ENCODE results near the gene POLR3E.
A peak's percentile ranks its signal among the peaks of the same experiment; 100 is the strongest.

Gene POLR3E

DNA sequence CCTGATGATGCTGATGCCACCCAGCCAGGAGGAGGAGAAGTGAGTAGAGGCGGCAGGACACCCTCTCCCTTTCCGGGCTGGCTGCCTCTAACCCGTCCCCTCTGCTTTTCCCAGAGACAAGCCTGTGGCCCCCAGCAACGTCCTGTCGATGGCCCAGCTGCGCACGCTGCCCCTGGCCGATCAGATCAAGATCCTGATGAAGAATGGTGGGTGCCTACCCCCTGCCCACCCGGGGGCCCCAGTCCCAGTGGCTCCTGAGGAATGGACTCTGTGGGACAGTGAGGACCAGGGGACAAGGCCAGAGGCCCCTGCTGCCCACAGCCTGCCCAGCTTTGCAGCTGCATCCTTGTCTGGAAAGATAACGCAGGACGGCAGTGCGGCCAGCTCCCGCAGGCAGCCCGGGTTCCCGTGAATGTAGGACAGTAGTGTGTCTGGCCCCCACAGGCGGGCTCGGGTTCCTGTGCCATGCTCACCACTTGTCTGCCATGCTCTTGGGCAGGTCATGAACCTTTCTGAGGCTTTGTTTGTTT lies 19.9 kb downstream of the POLR3E start:
- no peak for TF ChIP-seq CTCF (IDR thresholded peaks at IDR 0.05; ENCODE audit: low read length, missing control alignments)
- DNase-seq (ENCODE audit: low read depth) = no peak
- no peak overlapping the region for H3K4me3 ChIP-seq (replicated peaks; ENCODE audit: low read depth, low read length)

GRCh38 chr16:22317625-22318024 lies 20.4 kb downstream of the POLR3E start:
- no peak for DNase-seq (ENCODE audit: low read depth)
- H3K4me3 ChIP-seq (replicated peaks; ENCODE audit: low read depth, low read length) = no peak overlapping the region
- no peak for TF ChIP-seq CTCF (IDR thresholded peaks at IDR 0.05; ENCODE audit: low read length, missing control alignments)

- no peak overlapping the region for H3K4me3 ChIP-seq (replicated peaks; ENCODE audit: low read depth, low read length)
- peak; percentile 48 for DNase-seq (ENCODE audit: low read depth)
- TF ChIP-seq CTCF (IDR thresholded peaks at IDR 0.05; ENCODE audit: low read length, missing control alignments) = peak; percentile 60
These were observed 21.6 kb downstream of the POLR3E start for GRCh38 chr16:22318690-22319358.

DNA sequence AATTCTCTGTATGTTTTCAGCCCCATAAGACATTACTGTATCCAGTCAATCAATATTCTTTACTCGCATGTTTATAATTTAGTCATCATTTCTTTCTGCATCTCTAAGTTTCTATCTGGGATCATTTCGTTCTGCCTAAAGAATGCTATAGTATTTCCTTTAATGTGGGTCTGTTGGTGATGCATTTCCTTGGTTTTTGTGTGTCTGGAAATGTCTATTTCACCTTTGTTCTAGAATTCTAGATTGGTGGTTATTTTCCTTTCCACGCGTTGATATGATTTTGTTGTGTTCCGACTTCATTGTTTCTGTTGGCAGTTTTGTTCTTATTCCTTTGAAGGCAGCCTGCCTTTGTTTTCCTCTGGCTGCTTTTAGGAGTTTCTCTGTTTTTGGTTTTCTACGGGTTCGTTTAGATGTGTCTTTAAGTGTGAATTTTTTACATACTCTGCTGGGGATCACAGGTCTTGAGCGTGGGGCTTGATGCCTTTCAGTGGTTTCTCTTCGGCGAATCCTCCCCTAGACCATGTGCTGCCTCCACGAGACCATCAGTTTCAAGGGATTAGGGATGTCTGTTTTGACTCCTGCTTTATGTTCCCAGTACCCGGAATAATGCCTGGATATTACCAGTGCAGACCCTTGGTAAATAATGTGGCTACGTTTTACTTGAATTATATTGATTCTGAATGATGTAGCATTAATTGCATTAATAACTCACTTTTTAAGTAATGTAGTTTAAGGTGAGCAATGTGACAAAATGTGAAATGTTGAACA lies 23.5 kb downstream of the POLR3E start:
- H3K4me3 ChIP-seq (replicated peaks; ENCODE audit: low read depth, low read length) = no peak overlapping the region
- no peak for TF ChIP-seq CTCF (IDR thresholded peaks at IDR 0.05; ENCODE audit: low read length, missing control alignments)
- DNase-seq (ENCODE audit: low read depth) = no peak

DNA sequence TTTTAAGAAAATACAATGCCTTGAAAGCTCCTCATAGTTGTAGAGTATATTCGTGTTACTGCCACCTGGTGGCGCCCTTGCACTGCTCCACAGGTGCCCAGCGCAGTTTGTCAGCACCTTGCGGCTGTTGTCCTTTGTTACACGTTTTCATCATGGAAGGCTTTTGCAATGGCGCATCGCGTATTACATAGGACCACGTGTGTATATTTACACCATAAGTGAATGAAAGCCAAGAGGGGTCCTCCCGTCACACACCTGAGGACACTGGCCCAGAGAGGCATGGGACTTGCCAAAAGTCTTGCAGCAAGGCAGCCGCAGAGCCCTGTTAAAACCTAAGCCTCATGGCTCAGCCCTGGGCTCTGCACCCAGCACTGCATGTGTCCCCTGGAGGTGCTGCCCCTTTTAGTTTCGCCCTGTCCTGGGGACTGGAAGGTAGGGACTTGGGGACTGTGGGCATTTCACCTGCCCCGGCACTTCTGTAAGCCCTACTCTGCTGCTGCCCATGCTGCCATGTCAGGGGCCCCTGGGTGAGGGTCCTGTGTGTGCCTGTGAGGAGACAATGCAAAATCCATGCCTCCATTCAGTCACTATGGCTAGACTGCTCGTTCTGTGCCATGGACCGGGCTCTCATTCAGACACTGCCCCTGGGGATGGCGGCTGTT lies 24.3 kb downstream of the POLR3E start:
- DNase-seq (ENCODE audit: low read depth) = peak; percentile 84
- no peak overlapping the region for H3K4me3 ChIP-seq (replicated peaks; ENCODE audit: low read depth, low read length)
- peak; percentile 84 for TF ChIP-seq CTCF (IDR thresholded peaks at IDR 0.05; ENCODE audit: low read length, missing control alignments)

DNA sequence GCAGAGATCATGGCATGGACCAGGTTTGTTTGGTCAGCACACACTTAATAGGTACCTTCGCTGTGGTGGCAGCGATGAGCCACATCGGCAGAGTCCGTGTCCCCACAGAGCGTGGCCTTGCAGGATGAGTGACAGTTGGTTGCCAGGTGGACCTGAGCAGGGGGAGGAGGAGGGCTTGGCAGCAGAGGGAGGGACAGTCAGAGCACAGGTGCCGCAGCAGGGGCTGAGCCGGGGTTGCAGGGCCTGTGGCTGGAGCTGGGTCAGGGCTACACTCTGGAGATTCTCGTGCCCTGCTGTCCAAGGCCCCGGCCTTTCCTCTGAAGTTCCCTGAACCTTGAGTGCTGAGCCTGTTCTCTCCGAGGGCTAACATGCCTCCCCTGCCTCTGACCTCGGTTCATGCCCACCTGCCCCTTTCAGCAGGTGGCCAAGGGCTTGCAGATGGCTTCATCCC lies 24.8 kb downstream of the POLR3E start:
- no peak overlapping the region for H3K4me3 ChIP-seq (replicated peaks; ENCODE audit: low read depth, low read length)
- DNase-seq (ENCODE audit: low read depth) = no peak
- no peak for TF ChIP-seq CTCF (IDR thresholded peaks at IDR 0.05; ENCODE audit: low read length, missing control alignments)

All from fibroblast of pulmonary artery (primary cell).